Measurements from ENCODE around the gene EFNB3. TPM values are rescaled to one million over a fixed set of nuclear protein-coding genes. Genes with fewer than 3 reads are reported as not detected.
A peak's percentile ranks its signal among the peaks of the same experiment; 100 is the strongest.

The EFNB3 gene
- total and polyA plus RNA-seq, 7 donors = 0.28 to 1.0 (median 0.54) TPM; not detected in 2

GRCh38 chr17:7716901-7717755 lies 12.1 kb downstream of the EFNB3 start, which contains the start of gene DNAH2:
DNAH2 (plus strand) TSS chr17:7717744; CDS start chr17:7719735, 1,991 bp downstream.
- 1% methylated on average over 64 of the region's 64 CpGs for WGBS, 2 donors
- no peaks in the 10 kb centered on the region for H3K9me3 ChIP-seq
- DNase-seq = peak; percentile 90
- peak within 1 kb of the TSS; percentile 43 to 68 (median 57) for H3K4me3 ChIP-seq
- peak within 1 kb of the TSS; percentile 58 to 71 (median 62) for H3K27ac ChIP-seq
- TF ChIP-seq CTCF (IDR thresholded peaks at IDR 0.05) (peak in 3 of 4 experiments; percentile 6 to 27 (median 13)), POLR2AphosphoS5 (IDR thresholded peaks at IDR 0.05) (peak in 2 of 4 donors; percentile 29 to 53), POLR2A (IDR thresholded peaks at IDR 0.05) (no peak)
- H3K4me1 ChIP-seq = peaks cover 0 to 23% (median 20%) of the 10 kb centered on the region in 4 donors
- intact Hi-C loops (cut with DNase I) = loop anchor here (1.0 kb wide), 1 partner anchor 29 kb away; the partner anchor contains the start of gene WRAP53
- H3K27me3 ChIP-seq = peaks cover 5 to 44% (median 26%) of the 10 kb centered on the region in 3 donors
- H3K36me3 ChIP-seq = no peaks in the 10 kb centered on the region

GRCh38 chr17:7717756-7718350 lies 12.9 kb downstream of the EFNB3 start:
- peak overlapping the region; percentile 43 to 68 (median 57) for H3K4me3 ChIP-seq
- no peaks in the 10 kb centered on the region for H3K36me3 ChIP-seq
- intact Hi-C loops (cut with DNase I) = loop anchor here (1.0 kb wide), 1 partner anchor 30 kb away; the partner anchor contains the start of gene WRAP53
- no peak for TF ChIP-seq POLR2A (IDR thresholded peaks at IDR 0.05)
- no peak for TF ChIP-seq CTCF (IDR thresholded peaks at IDR 0.05)
- no peak for TF ChIP-seq POLR2AphosphoS5 (IDR thresholded peaks at IDR 0.05)
- TF ChIP-seq EP300 (IDR thresholded peaks at IDR 0.05) = no peak
- H3K27me3 ChIP-seq = peaks cover 0 to 37% (median 19%) of the 10 kb centered on the region in 3 donors
- peaks cover 0 to 23% (median 20%) of the 10 kb centered on the region in 4 donors for H3K4me1 ChIP-seq
- H3K9me3 ChIP-seq = no peaks in the 10 kb centered on the region
- H3K27ac ChIP-seq = peak overlapping the region; percentile 58 to 71 (median 62)
- WGBS, 2 donors = 2 to 3% methylated on average over 16 of the region's 16 CpGs
- DNase-seq = no peak

GRCh38 chr17:7719661-7720060 lies 14.7 kb downstream of the EFNB3 start:
- TF ChIP-seq EP300 (IDR thresholded peaks at IDR 0.05) = no peak
- TF ChIP-seq POLR2A (IDR thresholded peaks at IDR 0.05) = no peak
- no peak for TF ChIP-seq CTCF (IDR thresholded peaks at IDR 0.05)
- no peak for TF ChIP-seq POLR2AphosphoS5 (IDR thresholded peaks at IDR 0.05)
- intact Hi-C loops (cut with DNase I) = no loop called here

GRCh38 chr17:7720125-7720524 lies 15.1 kb downstream of the EFNB3 start:
- Histone ChIP-seq H3K27me3 (peaks cover 0 to 36% (median 9%) of the 10 kb centered on the region in 3 donors), H3K36me3 (no peaks in the 10 kb centered on the region), H3K4me3 (no peak overlapping the region), H3K27ac (no peak overlapping the region), H3K4me1 (peaks cover 0 to 23% (median 20%) of the 10 kb centered on the region in 4 donors), H3K9me3 (no peaks in the 10 kb centered on the region)
- no peak for DNase-seq
- TF ChIP-seq EP300 (IDR thresholded peaks at IDR 0.05) (no peak), CTCF (IDR thresholded peaks at IDR 0.05) (no peak), POLR2AphosphoS5 (IDR thresholded peaks at IDR 0.05) (no peak), POLR2A (IDR thresholded peaks at IDR 0.05) (no peak)
- WGBS, 2 donors = 57 to 63% methylated on average over 4 of the region's 4 CpGs
- intact Hi-C loops (cut with DNase I) = no loop called here

More at GRCh38 chr17:7719661-7720060, 14.7 kb downstream of the EFNB3 start:
- Histone ChIP-seq H3K4me3 (no peak overlapping the region), H3K9me3 (no peaks in the 10 kb centered on the region), H3K27me3 (peaks cover 0 to 36% (median 13%) of the 10 kb centered on the region in 3 donors), H3K27ac (no peak overlapping the region), H3K36me3 (no peaks in the 10 kb centered on the region), H3K4me1 (peaks cover 0 to 23% (median 20%) of the 10 kb centered on the region in 4 donors)
- no peak for DNase-seq
- 81% methylated on average over 9 of the region's 9 CpGs for WGBS, 2 donors

Data from sigmoid colon (tissue), 7 donors.